ENCODE results near the gene CCL4. TPM values are rescaled to one million over a fixed set of nuclear protein-coding genes. Genes with fewer than 3 reads are reported as not detected.

CCL4 gene
- total and polyA plus RNA-seq, 2 donors from 2014 or later = 3.9 to 5.1 TPM

DNA sequence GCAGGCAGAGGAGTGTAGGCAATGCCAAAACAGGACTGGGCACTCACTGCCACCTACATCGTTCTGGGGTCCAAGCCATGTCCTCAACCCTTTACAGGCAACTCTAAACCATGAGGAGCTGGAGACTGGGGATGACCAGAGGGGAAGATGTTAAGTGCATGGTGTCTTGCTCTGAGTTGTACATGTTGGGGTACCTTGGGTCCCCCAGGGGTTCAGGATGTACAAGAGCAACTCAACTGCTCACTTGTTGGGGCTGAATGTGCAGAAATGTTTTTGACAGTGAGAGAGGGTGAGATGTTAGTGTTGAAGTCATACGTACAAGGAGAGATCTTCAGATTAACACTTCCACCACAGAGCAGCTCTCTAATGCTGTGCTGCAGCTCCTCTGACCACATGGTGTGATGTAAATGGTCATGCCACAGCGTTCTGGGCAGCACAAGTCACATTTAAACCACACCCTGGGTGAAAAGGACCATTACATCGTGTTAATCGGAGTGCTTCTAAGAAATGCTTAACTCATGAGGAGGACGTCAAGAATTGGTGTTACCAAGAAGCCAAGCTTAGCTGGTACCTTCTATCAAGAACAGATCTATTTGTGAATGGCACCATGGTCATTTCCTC lies 37.2 kb upstream of the CCL4 start:
- no peak for DNase-seq
- FAIRE-seq = no peak
- no peak overlapping the region for H3K4me3 ChIP-seq (ENCODE audit: low read length in 3 of 3)
- no peak overlapping the region for H3K9ac ChIP-seq (ENCODE audit: low read length in 3 of 3)
- H3K27me3 ChIP-seq (ENCODE audit: control insufficient read depth, insufficient read depth, low read length) = no peaks in the 10 kb centered on the region
- TF ChIP-seq, protein P1, sequence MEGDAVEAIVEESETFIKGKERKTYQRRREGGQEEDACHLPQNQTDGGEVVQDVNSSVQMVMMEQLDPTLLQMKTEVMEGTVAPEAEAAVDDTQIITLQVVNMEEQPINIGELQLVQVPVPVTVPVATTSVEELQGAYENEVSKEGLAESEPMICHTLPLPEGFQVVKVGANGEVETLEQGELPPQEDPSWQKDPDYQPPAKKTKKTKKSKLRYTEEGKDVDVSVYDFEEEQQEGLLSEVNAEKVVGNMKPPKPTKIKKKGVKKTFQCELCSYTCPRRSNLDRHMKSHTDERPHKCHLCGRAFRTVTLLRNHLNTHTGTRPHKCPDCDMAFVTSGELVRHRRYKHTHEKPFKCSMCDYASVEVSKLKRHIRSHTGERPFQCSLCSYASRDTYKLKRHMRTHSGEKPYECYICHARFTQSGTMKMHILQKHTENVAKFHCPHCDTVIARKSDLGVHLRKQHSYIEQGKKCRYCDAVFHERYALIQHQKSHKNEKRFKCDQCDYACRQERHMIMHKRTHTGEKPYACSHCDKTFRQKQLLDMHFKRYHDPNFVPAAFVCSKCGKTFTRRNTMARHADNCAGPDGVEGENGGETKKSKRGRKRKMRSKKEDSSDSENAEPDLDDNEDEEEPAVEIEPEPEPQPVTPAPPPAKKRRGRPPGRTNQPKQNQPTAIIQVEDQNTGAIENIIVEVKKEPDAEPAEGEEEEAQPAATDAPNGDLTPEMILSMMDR (IDR thresholded peaks at IDR 0.05; ENCODE audit: borderline replicate concordance, extremely low read depth, insufficient read depth) = no peak
- intact Hi-C loops (cut with DNase I) = no loop called here
- H3K4me1 ChIP-seq (ENCODE audit: control insufficient read depth in 2 of 3, insufficient read depth in 2 of 3, low read depth in 1 of 3, low read length in 3 of 3) = no peaks in the 10 kb centered on the region
- no peak overlapping the region for H3K27ac ChIP-seq (ENCODE audit: low read depth in 2 of 2, low read length in 2 of 2)
- no peaks in the 10 kb centered on the region for H3K36me3 ChIP-seq (ENCODE audit: control insufficient read depth in 2 of 3, insufficient read depth in 3 of 3, low read length in 3 of 3)
- no peaks in the 10 kb centered on the region for H3K9me3 ChIP-seq (ENCODE audit: control insufficient read depth in 2 of 3, insufficient read depth in 1 of 3, low read length in 3 of 3)

DNA sequence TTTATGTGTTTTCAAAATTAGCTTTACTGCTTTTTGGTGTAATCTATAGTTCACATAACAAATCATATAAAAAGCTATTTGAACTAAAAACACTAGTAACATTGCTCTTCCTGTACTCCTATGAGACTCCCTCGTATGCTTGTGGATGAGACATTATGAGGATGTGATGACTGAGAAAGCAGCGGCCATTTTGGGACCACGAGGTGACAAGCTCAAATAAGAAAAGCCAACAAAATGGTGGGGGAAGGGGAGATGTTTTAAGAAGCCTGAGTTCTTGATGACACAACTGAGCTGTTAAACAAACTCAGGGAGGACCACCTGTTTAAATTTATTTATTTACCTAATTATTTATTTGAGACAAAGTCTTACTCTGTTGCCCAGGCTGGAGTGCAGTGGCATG lies 35.1 kb upstream of the CCL4 start:
- TF ChIP-seq, protein P1 (IDR thresholded peaks at IDR 0.05; ENCODE audit: borderline replicate concordance, extremely low read depth, insufficient read depth) = no peak
- no peak for DNase-seq
- H3K9me3 ChIP-seq (ENCODE audit: control insufficient read depth in 2 of 3, insufficient read depth in 1 of 3, low read length in 3 of 3) = no peaks in the 10 kb centered on the region
- intact Hi-C loops (cut with DNase I) = no loop called here
- FAIRE-seq = no peak
- no peaks in the 10 kb centered on the region for H3K4me1 ChIP-seq (ENCODE audit: control insufficient read depth in 2 of 3, insufficient read depth in 2 of 3, low read depth in 1 of 3, low read length in 3 of 3)
- no peak overlapping the region for H3K4me3 ChIP-seq (ENCODE audit: low read length in 3 of 3)
- no peaks in the 10 kb centered on the region for H3K27me3 ChIP-seq (ENCODE audit: control insufficient read depth, insufficient read depth, low read length)
- no peak overlapping the region for H3K27ac ChIP-seq (ENCODE audit: low read depth in 2 of 2, low read length in 2 of 2)
- H3K36me3 ChIP-seq (ENCODE audit: control insufficient read depth in 2 of 3, insufficient read depth in 3 of 3, low read length in 3 of 3) = no peaks in the 10 kb centered on the region
- no peak overlapping the region for H3K9ac ChIP-seq (ENCODE audit: low read length in 3 of 3)

DNA sequence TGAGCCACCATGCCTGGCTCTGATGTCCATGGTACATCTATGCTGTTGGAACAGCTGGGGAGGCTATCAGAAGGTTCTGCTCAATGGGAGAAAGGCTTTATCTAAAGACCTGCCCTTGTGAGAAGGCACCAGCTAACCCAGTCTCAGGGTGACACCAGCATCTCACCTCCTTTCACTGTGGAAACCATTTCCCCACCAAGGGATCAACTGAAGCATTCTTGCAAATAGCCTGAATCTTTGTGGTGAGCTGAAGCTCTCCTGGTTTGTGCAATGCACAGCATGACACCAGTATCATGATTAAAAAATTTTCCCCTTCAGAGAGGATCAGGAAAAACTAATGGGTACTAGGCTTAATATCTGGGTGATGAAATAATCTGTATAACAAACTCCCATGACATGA lies 34.5 kb upstream of the CCL4 start:
- intact Hi-C loops (cut with DNase I) = no loop called here
- FAIRE-seq = no peak

More for the DNA sequence above, 34.5 kb upstream of the CCL4 start:
- TF ChIP-seq, protein P1 (IDR thresholded peaks at IDR 0.05; ENCODE audit: borderline replicate concordance, extremely low read depth, insufficient read depth) = no peak
- H3K27ac ChIP-seq (ENCODE audit: low read depth in 2 of 2, low read length in 2 of 2) = no peak overlapping the region
- DNase-seq = no peak
- H3K4me3 ChIP-seq (ENCODE audit: low read length in 3 of 3) = no peak overlapping the region
- no peaks in the 10 kb centered on the region for H3K27me3 ChIP-seq (ENCODE audit: control insufficient read depth, insufficient read depth, low read length)
- no peaks in the 10 kb centered on the region for H3K4me1 ChIP-seq (ENCODE audit: control insufficient read depth in 2 of 3, insufficient read depth in 2 of 3, low read depth in 1 of 3, low read length in 3 of 3)
- no peak overlapping the region for H3K9ac ChIP-seq (ENCODE audit: low read length in 3 of 3)
- no peaks in the 10 kb centered on the region for H3K9me3 ChIP-seq (ENCODE audit: control insufficient read depth in 2 of 3, insufficient read depth in 1 of 3, low read length in 3 of 3)
- no peaks in the 10 kb centered on the region for H3K36me3 ChIP-seq (ENCODE audit: control insufficient read depth in 2 of 3, insufficient read depth in 3 of 3, low read length in 3 of 3)
